Upper lobe of left lung (tissue), 6 donors: Measurements from ENCODE around the gene ABI1. TPM values are rescaled to one million over a fixed set of nuclear protein-coding genes. Genes with fewer than 3 reads are reported as not detected.
"Not testable (repeated sequence)": the region's sequence is repeated elsewhere in the genome, so short reads cannot be mapped to it uniquely, and the experiment has no call there.

Experiments used
- ATAC-seq, 2 donors: fragments of 200-7000 bp; cut with Tn5 transposase; one replicate each; pipeline ENCODE4 v1.9.1; 2022; ENCODE audit warnings: mild to moderate bottlenecking in 2 of 2, moderate library complexity in 2 of 2; ENCODE audit not compliant: low FRiP score in 2 of 2
- DNase-seq, 2 donors: peaks; one replicate each; pipeline ENCODE4 v3.0.0-alpha.2; 2019 to 2020
- H3K27ac ChIP-seq, 4 donors: fragments of 200-600 bp; sonication (generic); one replicate each; pipeline ENCODE4 v1.5.1; 2016 to 2019
- H3K27me3 ChIP-seq, 4 donors: fragments of 200-600 bp; sonication (generic); one replicate each; pipeline ENCODE4 v1.5.1; 2017 to 2019
- H3K36me3 ChIP-seq, 4 donors: fragments of 200-600 bp; sonication (generic); one replicate each; pipeline ENCODE4 v1.5.1; 2016 to 2019
- H3K4me1 ChIP-seq, 4 donors: fragments of 200-600 bp; sonication (generic); one replicate each; pipeline ENCODE4 v1.5.1; 2018 to 2019
- H3K4me3 ChIP-seq, 4 donors: fragments of 200-600 bp; sonication (generic); one replicate each; pipeline ENCODE4 v1.5.1; 2017 to 2019; ENCODE audit warnings: mild to moderate bottlenecking in 2 of 4, moderate library complexity in 1 of 4
- H3K9me3 ChIP-seq, 4 donors: fragments of 200-600 bp; sonication (generic); one replicate each; pipeline ENCODE4 v1.5.1; 2018 to 2019
- EP300 ChIP-seq, 4 donors: sonication (generic); formaldehyde crosslinking; IDR thresholded peaks; one replicate each; pipeline ENCODE4 v1.5.1; 2017; ENCODE audit warnings: antibody characterized with exemption in 4 of 4, control low read depth in 2 of 4
- POLR2A ChIP-seq, 4 donors: fragments of 450-650 bp; IDR thresholded peaks; one replicate each; pipeline ENCODE4 v1.5.1; 2016 to 2017; ENCODE audit warnings: antibody characterized with exemption in 4 of 4, mild to moderate bottlenecking in 2 of 4
- POLR2AphosphoS5 ChIP-seq, 2 donors: sonication (generic); formaldehyde crosslinking; IDR thresholded peaks; one replicate each; pipeline ENCODE4 v1.5.1; 2017; ENCODE audit warnings: antibody characterized with exemption in 2 of 2
- WGBS, 2 donors: methylation state at CpG; one replicate each; pipeline ENCODE4 v1.1.5; 2017 to 2018; 5-methylcytosine and 5-hydroxymethylcytosine counted together
- total RNA-seq, 6 donors: library from RNA; depleted of rRNA in 4 of 6; stranded (reverse); fragments of >200 nt in 4 of 6; gene quantifications; one replicate each; pipeline versions ENCODE4 v1.1.0 to v1.2.1, GENCODE V29; 2016 to 2021
- TF ChIP-seq, protein P1 (sequence below), 6 experiments: fragments of 450-650 bp in 4 of 6; fragments of 200-600 bp in 2 of 6; sonication (generic) in 2 of 6; IDR thresholded peaks; one replicate each; pipeline ENCODE4 v1.5.1; 2016 to 2019; ENCODE audit warnings: antibody characterized with exemption in 6 of 6
- donor health status: DM: no; HTN: no; CAD: no; lungs with moderate emphysema.
- donor health status: DM: no; HTN: yes; CAD: no; lungs with severe emphysema.

ABI1 gene
- total RNA-seq, 6 donors from 2014 or later, result 23.5 to 57.6 (median 48.6) TPM

DNA sequence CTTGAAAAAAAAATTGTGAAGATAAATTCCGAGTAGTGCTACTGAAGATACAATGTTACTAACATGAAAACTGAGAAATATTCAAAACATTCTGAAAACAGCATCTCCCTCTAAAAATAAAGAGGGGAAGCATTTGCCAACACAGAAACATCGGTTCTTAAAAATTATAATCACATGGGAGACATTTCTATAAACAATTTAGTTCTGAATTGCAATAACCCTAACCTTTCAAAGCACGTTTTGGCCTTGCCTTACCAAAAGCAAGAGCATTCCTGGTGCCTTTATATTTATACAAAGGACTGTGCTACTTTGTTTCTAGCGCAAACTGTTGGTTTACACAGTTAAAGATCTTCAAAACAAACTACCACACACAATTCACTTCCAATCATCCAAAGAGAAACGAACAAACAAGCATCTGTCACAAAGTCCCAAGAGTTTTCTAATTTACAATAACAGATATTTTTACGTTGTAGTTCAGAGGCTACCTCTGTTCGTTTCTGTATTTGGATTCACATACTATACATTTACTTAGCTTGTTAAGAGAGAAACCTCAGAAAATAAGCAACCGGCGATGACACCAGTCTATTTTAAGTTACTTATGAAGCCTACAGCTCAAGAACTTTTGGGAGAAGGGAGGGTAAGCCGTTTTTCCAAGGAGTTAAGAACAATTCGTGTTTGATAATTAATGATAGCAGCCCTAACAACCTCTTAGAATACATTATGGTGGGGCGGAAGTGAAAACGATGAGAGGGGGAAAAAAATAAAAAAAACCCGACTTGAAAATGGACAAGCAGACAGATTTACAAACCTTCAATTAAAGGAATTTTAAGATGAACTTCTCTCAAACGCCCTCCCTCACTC is 1.3 kb downstream of the ABI1 start:
- peaks cover 30 to 41% (median 38%) of the 10 kb centered on the region in 4 donors for H3K4me1 ChIP-seq
- H3K9me3 ChIP-seq, result no peaks in the 10 kb centered on the region
- no peaks in the 10 kb centered on the region for H3K27me3 ChIP-seq
- no peaks in the 10 kb centered on the region for H3K36me3 ChIP-seq
- DNase-seq (no peak), ATAC-seq (no peak)
- TF ChIP-seq EP300 (IDR thresholded peaks at IDR 0.05) (no peak), POLR2A (IDR thresholded peaks at IDR 0.05) (no peak), POLR2AphosphoS5 (IDR thresholded peaks at IDR 0.05) (no peak)
- TF ChIP-seq, protein P1, sequence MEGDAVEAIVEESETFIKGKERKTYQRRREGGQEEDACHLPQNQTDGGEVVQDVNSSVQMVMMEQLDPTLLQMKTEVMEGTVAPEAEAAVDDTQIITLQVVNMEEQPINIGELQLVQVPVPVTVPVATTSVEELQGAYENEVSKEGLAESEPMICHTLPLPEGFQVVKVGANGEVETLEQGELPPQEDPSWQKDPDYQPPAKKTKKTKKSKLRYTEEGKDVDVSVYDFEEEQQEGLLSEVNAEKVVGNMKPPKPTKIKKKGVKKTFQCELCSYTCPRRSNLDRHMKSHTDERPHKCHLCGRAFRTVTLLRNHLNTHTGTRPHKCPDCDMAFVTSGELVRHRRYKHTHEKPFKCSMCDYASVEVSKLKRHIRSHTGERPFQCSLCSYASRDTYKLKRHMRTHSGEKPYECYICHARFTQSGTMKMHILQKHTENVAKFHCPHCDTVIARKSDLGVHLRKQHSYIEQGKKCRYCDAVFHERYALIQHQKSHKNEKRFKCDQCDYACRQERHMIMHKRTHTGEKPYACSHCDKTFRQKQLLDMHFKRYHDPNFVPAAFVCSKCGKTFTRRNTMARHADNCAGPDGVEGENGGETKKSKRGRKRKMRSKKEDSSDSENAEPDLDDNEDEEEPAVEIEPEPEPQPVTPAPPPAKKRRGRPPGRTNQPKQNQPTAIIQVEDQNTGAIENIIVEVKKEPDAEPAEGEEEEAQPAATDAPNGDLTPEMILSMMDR (IDR thresholded peaks at IDR 0.05), result no peak
- peak overlapping the region; percentile 96 to 98 (median 97) for H3K27ac ChIP-seq
- peak overlapping the region; percentile 58 to 92 (median 74) for H3K4me3 ChIP-seq
- 1% methylated on average over 15 of the region's 15 CpGs for whole genome bisulfite sequencing, 2 donors

DNA sequence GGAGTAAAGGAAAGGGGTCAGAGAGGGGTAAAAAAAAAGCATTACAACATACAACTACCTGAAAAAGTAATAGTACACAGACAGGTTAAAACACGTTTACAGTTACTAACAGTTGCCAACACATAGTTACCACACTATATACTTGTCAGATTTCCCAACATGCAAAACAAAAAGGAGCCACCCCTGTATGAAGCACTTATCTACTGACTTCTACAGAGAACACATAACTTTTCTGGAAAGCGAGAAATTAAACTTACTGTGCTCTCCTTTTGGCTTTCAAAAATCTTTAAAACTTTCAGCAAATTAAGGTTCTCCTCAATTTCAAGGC is 2.1 kb downstream of the ABI1 start:
- no peak for DNase-seq
- no peaks in the 10 kb centered on the region for H3K27me3 ChIP-seq
- TF ChIP-seq, protein P1 (IDR thresholded peaks at IDR 0.05), result no peak
- TF ChIP-seq POLR2AphosphoS5 (IDR thresholded peaks at IDR 0.05) (no peak), POLR2A (IDR thresholded peaks at IDR 0.05) (peak in 1 of 4 donors; percentile 30)
- H3K4me1 ChIP-seq, result peaks cover 34 to 49% (median 45%) of the 10 kb centered on the region in 4 donors
- H3K4me3 ChIP-seq, result peak overlapping the region in 3 of 4 donors; percentile 60 to 92 (median 88)
- no peaks in the 10 kb centered on the region for H3K36me3 ChIP-seq
- peak overlapping the region in 3 of 4 donors; percentile 96 to 98 (median 96) for H3K27ac ChIP-seq
- WGBS, 2 donors, result 27 to 28% methylated on average over 2 of the region's 2 CpGs
- no peaks in the 10 kb centered on the region for H3K9me3 ChIP-seq
- ATAC-seq, result no peak

DNA sequence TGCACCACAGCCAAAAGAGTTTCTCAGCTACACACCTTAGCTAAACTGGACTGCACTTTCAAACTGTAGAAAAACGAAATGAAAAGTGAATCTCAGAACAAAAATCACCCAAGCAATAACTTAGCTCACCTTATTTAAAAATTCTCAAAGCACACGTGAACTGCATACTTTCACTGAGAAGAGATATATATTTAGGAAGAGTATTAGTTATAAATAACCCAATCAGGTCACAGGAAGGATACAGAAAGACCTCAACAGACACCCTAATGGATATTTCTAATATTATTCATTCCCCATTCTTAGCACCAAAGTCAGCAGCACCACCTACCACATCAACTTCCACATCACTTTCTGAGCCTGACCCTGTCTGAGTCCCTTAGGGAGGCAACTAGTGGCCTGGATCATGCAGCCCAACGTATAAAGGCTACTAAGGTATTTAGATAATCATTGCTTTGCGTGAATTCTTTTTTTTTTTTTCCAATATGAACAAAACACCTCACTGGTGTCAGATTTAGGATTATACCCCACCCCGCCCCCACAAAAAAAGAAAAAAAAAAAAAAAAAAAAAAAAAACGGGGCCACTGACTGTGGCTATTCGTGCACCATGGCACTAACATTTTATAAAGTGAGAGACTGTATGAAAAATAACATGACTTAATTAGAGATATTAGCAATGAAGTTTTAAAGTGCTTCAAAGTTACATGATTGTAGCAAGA is 2.6 kb downstream of the ABI1 start:
- no peaks in the 10 kb centered on the region for H3K9me3 ChIP-seq
- peak overlapping the region in 1 of 4 donors; percentile 88 for H3K4me3 ChIP-seq
- WGBS, 2 donors, result 37 to 39% methylated on average over 7 of the region's 7 CpGs
- no peaks in the 10 kb centered on the region for H3K36me3 ChIP-seq
- H3K4me1 ChIP-seq, result peaks cover 34 to 50% (median 46%) of the 10 kb centered on the region in 4 donors
- ATAC-seq (no peak), DNase-seq (no peak)
- no peaks in the 10 kb centered on the region for H3K27me3 ChIP-seq
- TF ChIP-seq, protein P1 (IDR thresholded peaks at IDR 0.05), result no peak
- TF ChIP-seq POLR2A (IDR thresholded peaks at IDR 0.05) (no peak), EP300 (IDR thresholded peaks at IDR 0.05) (no peak), POLR2AphosphoS5 (IDR thresholded peaks at IDR 0.05) (no peak)
- peak overlapping the region in 2 of 4 donors; percentile 3 to 96 for H3K27ac ChIP-seq

DNA sequence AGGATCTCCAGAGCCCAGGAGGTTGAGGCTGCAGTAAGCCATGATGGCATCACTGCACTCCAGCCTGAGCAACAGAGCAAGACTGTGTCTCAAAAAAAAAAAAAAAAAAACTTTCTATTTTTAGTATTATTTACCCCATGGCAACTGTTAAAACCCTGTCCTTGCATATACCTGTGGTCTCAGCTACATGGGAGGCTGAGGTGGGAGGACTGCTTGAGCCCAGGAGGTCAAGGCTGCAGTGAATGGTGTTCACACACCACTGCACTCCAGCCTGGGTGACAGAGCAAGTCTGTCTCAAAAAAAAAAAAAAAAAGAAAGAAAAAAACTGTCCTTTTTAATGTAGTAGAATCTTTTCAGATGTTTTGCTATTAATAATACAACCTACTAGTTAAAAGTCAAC is 3.2 kb downstream of the ABI1 start:
- not testable (repeated sequence) for H3K27me3 ChIP-seq, H3K36me3 ChIP-seq, H3K4me3 ChIP-seq, DNase-seq, ATAC-seq, H3K9me3 ChIP-seq, H3K27ac ChIP-seq
- H3K4me1 ChIP-seq, result peaks cover 34 to 50% (median 46%) of the 10 kb centered on the region in 4 donors

DNA sequence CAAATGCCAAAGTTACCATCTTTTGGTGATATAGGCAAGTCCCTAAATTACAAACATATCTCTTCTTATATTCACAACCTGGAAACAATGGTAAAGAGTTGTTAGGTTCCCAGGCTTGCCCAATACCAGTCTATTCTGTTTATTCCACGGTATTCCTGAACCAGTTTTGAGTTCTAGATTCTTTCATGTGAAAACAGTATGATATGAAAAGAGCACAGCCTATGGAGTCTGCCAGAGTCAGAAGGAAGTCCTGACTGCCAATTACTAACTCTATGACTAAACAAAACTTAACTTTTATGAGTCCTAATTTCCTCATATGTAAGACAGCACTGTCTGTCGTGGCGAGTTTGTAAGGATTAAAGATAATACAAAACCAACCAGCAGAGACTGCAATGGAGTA is 5.6 kb downstream of the ABI1 start:
- H3K27me3 ChIP-seq, result no peaks in the 10 kb centered on the region
- H3K4me3 ChIP-seq, result no peak overlapping the region
- DNase-seq (no peak), ATAC-seq (no peak)
- H3K4me1 ChIP-seq, result peaks cover 36 to 54% (median 45%) of the 10 kb centered on the region in 4 donors
- 38 to 61% methylated on average over 3 of the region's 3 CpGs for WGBS, 2 donors
- H3K9me3 ChIP-seq, result no peaks in the 10 kb centered on the region
- no peak overlapping the region for H3K27ac ChIP-seq
- H3K36me3 ChIP-seq, result no peaks in the 10 kb centered on the region
- TF ChIP-seq EP300 (IDR thresholded peaks at IDR 0.05) (no peak), POLR2AphosphoS5 (IDR thresholded peaks at IDR 0.05) (no peak), POLR2A (IDR thresholded peaks at IDR 0.05) (no peak)
- TF ChIP-seq, protein P1 (IDR thresholded peaks at IDR 0.05), result no peak
